Measurements from ENCODE around the gene FBXO39. TPM values are rescaled to one million over a fixed set of nuclear protein-coding genes. Genes with fewer than 3 reads are reported as not detected.

FBXO39 gene
- total RNA-seq, 4 donors from 2014 or later, result not detected

DNA sequence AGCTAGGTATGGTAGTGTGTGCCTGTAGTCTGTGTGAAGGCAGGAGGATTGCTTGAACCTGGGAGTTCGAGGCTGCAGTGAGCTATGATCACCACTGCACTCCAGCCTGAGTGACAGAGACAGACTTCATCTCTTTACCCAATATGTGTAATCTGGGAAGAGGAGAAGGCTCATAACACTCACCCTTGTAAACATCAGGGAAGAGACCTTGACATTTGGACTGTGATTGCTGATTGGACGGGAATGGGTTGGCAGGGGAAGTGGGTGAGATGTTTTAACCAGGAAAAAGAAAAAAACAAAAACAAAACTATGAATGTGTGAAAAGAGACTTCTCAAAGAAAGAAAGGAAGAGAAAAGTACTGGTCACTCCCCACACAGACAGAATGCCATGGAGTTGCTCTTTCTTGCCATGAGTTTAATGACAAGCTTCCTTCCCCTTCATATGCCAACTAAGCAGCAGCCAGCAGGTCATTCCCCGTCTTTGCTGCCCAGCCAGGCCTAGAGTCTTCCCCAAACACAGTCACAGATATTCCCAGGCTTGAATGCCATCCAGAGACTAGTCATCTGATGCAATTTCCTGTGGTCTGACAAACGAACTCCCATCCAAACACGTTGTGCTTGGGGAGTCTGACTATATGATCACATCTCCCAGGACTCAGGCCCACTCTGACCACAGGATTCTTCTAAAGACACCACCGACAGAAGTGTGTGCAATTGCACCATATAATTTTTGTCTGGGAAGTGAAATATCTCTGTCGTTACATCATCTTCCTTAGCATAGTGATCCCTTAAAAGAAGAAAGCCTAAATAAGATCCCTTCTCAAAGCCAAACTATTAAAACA is 23.7 kb upstream of the FBXO39 start:
- H3K27ac ChIP-seq, result peak overlapping the region; percentile 64 to 83 (median 78)
- TF ChIP-seq POLR2AphosphoS5 (IDR thresholded peaks at IDR 0.05), result peak in 2 of 3 donors; percentile 13 to 15
- TF ChIP-seq POLR2A (IDR thresholded peaks at IDR 0.05), result no peak
- no peak for TF ChIP-seq CTCF (IDR thresholded peaks at IDR 0.05)
- no peak for TF ChIP-seq EP300 (IDR thresholded peaks at IDR 0.05; ENCODE audit: low read depth)
- peaks cover 0 to 42% (median 15%) of the 10 kb centered on the region in 4 donors for H3K4me1 ChIP-seq
- no peak overlapping the region for H3K4me3 ChIP-seq
- intact Hi-C loops (cut with DNase I; ENCODE audit: low total_unique reads), result no loop called here
- in situ Hi-C loops (cut with MboI; ENCODE audit: low pct_ligation_motif_present in 1 of 4, low pct_unique_long_range_greater_than_20kb in 1 of 4, low sequenced_read_pairs in 3 of 4), result no loop called here
- H3K9me3 ChIP-seq, result no peaks in the 10 kb centered on the region
- DNase-seq, result peak; percentile 23
- 48 to 60% methylated on average over 4 to 7 of the region's 7 CpGs for WGBS, 2 donors (ENCODE audit: low coverage in 1 of 2)
- H3K36me3 ChIP-seq, result no peaks in the 10 kb centered on the region
- H3K27me3 ChIP-seq, result no peaks in the 10 kb centered on the region

DNA sequence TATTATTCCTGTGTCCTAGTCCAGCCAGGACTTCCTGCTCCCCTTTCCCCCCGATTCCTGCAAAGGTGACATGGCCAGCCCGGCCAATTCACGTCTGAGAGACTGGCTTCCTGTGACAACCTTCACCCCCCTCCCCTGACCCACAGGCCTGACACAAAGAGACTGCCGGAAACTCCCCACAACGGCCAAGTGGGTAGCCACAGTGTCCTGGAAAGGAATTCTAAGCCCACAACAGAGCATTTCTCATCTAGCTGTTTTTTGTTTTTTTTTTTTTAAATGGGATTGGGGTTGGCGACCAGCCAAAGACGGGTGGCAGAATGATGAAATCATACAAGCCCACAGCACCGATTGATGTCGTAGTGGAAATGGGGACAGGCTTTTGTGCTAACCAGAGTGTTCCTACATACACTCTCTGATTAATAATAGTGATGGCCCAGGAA is 23.0 kb upstream of the FBXO39 start:
- peak; percentile 31 for DNase-seq
- Histone ChIP-seq H3K9me3 (no peaks in the 10 kb centered on the region), H3K27ac (peak overlapping the region; percentile 64 to 83 (median 78)), H3K36me3 (no peaks in the 10 kb centered on the region), H3K4me1 (peaks cover 0 to 47% (median 15%) of the 10 kb centered on the region in 4 donors), H3K27me3 (no peaks in the 10 kb centered on the region), H3K4me3 (no peak overlapping the region)
- intact Hi-C loops (cut with DNase I; ENCODE audit: low total_unique reads) (no loop called here), in situ Hi-C loops (cut with MboI; ENCODE audit: low pct_ligation_motif_present in 1 of 4, low pct_unique_long_range_greater_than_20kb in 1 of 4, low sequenced_read_pairs in 3 of 4) (no loop called here)
- TF ChIP-seq POLR2A (IDR thresholded peaks at IDR 0.05) (no peak), POLR2AphosphoS5 (IDR thresholded peaks at IDR 0.05) (no peak), EP300 (IDR thresholded peaks at IDR 0.05; ENCODE audit: low read depth) (no peak), CTCF (IDR thresholded peaks at IDR 0.05) (no peak)
- 43 to 48% methylated on average over 3 to 9 of the region's 9 CpGs for WGBS, 2 donors (ENCODE audit: low coverage in 1 of 2)

GRCh38 chr17:6753546-6753945 is 22.5 kb upstream of the FBXO39 start:
- H3K9me3 ChIP-seq, result no peaks in the 10 kb centered on the region
- in situ Hi-C loops (cut with MboI; ENCODE audit: low pct_ligation_motif_present in 1 of 4, low pct_unique_long_range_greater_than_20kb in 1 of 4, low sequenced_read_pairs in 3 of 4) (no loop called here), intact Hi-C loops (cut with DNase I; ENCODE audit: low total_unique reads) (no loop called here)
- DNase-seq, result no peak
- no peaks in the 10 kb centered on the region for H3K36me3 ChIP-seq
- 84 to 100% methylated on average over 1 to 6 of the region's 6 CpGs for WGBS, 2 donors (ENCODE audit: low coverage in 1 of 2)
- no peaks in the 10 kb centered on the region for H3K27me3 ChIP-seq
- H3K4me3 ChIP-seq, result no peak overlapping the region
- peak overlapping the region; percentile 64 to 83 (median 78) for H3K27ac ChIP-seq
- H3K4me1 ChIP-seq, result peaks cover 0 to 47% (median 15%) of the 10 kb centered on the region in 4 donors
- TF ChIP-seq EP300 (IDR thresholded peaks at IDR 0.05; ENCODE audit: low read depth) (no peak), POLR2A (IDR thresholded peaks at IDR 0.05) (no peak), POLR2AphosphoS5 (IDR thresholded peaks at IDR 0.05) (no peak), CTCF (IDR thresholded peaks at IDR 0.05) (no peak)

GRCh38 chr17:6755281-6755680 is 20.7 kb upstream of the FBXO39 start:
- intact Hi-C loops (cut with DNase I; ENCODE audit: low total_unique reads), result no loop called here
- peak; percentile 14 for DNase-seq
- no peaks in the 10 kb centered on the region for H3K36me3 ChIP-seq
- H3K27me3 ChIP-seq, result no peaks in the 10 kb centered on the region
- peak overlapping the region; percentile 77 to 91 (median 85) for H3K27ac ChIP-seq
- peaks cover 0 to 47% (median 15%) of the 10 kb centered on the region in 4 donors for H3K4me1 ChIP-seq
- H3K4me3 ChIP-seq, result peak overlapping the region; percentile 35 to 68 (median 46)
- 73 to 75% methylated on average over 2 to 5 of the region's 5 CpGs for WGBS, 2 donors (ENCODE audit: low coverage in 1 of 2)
- H3K9me3 ChIP-seq, result no peaks in the 10 kb centered on the region
- in situ Hi-C loops (cut with MboI; ENCODE audit: low pct_ligation_motif_present in 1 of 4, low pct_unique_long_range_greater_than_20kb in 1 of 4, low sequenced_read_pairs in 3 of 4), result no loop called here
- no peak for TF ChIP-seq POLR2AphosphoS5 (IDR thresholded peaks at IDR 0.05)
- TF ChIP-seq EP300 (IDR thresholded peaks at IDR 0.05; ENCODE audit: low read depth), result no peak
- TF ChIP-seq CTCF (IDR thresholded peaks at IDR 0.05), result no peak
- TF ChIP-seq POLR2A (IDR thresholded peaks at IDR 0.05), result no peak

Data from transverse colon (tissue), 4 donors.